ENCODE data around the gene RMND5A. TPM values are rescaled to one million over a fixed set of nuclear protein-coding genes. Genes with fewer than 3 reads are reported as not detected.

The RMND5A gene
- total RNA-seq, 4 donors from 2014 or later, result 40.6 to 94.7 (median 68.5) TPM

DNA sequence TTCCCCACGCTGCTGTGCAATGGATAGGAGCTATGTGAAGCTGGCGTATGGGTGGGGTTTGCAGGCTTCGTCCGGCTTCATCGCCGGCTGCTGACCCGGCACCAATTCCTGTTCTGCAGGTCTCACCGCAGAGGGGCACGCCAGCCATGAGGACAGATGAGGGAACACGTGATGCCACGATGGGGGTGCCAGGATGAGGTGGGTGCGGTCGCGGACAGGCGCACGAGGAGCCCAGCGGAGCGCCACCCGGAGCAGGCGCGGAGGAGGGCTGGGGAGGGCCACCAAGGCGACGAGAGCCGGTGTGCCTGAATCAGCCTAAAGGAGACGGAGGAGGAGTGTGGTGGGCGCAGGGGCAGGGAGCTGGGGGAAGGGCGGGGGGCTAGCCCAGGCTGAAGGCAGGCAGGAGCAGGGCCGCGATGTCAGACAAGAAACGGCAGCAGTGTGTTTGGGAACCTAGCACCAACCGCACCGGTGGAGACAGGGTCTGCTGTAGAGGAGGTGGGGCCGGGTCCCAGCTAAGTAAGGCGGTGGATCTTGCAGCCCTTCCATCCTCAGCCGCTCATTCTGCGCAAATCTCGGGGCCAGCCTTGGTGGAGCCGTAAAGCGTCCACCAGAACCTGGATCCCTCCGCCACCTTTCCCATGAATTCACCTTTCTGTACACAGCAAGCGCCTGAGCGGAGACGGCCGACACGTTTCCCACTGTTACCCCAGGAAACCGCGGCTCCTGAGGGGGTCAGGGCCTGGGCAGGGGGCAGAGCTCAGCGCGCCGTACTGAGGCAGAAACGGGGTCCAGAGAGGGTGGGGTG is 87.6 kb downstream of the RMND5A start:
- H3K4me1 ChIP-seq, result peaks cover 32% of the 10 kb centered on the region
- TF ChIP-seq, protein P1, sequence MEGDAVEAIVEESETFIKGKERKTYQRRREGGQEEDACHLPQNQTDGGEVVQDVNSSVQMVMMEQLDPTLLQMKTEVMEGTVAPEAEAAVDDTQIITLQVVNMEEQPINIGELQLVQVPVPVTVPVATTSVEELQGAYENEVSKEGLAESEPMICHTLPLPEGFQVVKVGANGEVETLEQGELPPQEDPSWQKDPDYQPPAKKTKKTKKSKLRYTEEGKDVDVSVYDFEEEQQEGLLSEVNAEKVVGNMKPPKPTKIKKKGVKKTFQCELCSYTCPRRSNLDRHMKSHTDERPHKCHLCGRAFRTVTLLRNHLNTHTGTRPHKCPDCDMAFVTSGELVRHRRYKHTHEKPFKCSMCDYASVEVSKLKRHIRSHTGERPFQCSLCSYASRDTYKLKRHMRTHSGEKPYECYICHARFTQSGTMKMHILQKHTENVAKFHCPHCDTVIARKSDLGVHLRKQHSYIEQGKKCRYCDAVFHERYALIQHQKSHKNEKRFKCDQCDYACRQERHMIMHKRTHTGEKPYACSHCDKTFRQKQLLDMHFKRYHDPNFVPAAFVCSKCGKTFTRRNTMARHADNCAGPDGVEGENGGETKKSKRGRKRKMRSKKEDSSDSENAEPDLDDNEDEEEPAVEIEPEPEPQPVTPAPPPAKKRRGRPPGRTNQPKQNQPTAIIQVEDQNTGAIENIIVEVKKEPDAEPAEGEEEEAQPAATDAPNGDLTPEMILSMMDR (IDR thresholded peaks at IDR 0.05), result no peak
- TF ChIP-seq EP300 (IDR thresholded peaks at IDR 0.05) (no peak), POLR2A (IDR thresholded peaks at IDR 0.05) (no peak), POLR2AphosphoS5 (IDR thresholded peaks at IDR 0.05) (no peak)
- peak overlapping the region; percentile 61 for H3K4me3 ChIP-seq
- no peak for DNase-seq (ENCODE audit: low spot score in 2 of 2)
- no peaks in the 10 kb centered on the region for H3K36me3 ChIP-seq
- H3K9me3 ChIP-seq, result no peaks in the 10 kb centered on the region
- 3% methylated on average over 19 of the region's 51 CpGs for WGBS
- H3K27me3 ChIP-seq, result peaks cover 23% of the 10 kb centered on the region
- H3K27ac ChIP-seq, result peak overlapping the region; percentile 51

DNA sequence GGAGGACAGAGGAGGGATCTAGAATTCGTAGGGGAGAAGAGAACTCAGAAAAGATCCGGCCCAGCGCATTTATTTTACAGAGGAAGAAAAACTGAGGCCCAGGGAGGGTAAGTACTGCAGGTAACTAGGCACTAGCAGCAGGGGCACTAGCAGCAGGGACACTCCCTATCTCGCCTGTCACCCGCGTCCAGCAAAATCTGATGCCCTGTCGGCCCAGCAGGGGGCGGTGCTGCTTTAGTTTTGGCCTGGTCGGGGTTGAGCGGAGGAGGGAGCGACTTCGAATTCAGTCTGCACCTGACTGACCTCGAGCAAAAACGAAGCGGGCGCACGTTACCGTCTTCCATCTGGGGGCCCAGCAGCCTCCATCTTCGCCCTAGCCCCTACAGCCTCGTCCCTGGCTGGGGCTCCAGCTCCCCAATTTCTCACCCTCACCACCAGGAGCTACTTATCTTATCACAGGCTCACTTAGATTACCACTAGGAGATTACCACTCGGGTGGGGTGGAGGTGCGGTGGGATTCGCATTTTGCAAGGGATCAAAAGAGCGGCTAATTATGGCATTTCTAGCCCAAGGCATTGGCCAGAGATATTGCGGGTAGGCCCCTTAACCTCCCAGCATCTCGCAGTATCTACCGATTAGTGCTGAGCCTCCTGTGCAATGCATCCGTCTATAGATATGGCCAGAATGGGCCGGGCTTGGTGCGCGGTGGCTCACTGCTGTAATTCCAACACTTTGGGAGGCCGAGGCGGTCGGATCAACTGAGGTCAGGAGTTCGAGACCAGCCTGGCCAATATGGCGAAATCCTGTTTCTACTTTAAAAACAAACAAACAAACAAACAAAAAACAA is 88.4 kb downstream of the RMND5A start:
- Histone ChIP-seq H3K4me3 (peak overlapping the region; percentile 61), H3K27me3 (peaks cover 23% of the 10 kb centered on the region), H3K4me1 (peaks cover 32% of the 10 kb centered on the region), H3K9me3 (no peaks in the 10 kb centered on the region), H3K36me3 (no peaks in the 10 kb centered on the region), H3K27ac (peak overlapping the region; percentile 51)
- WGBS, result 14% methylated on average over 34 of the region's 36 CpGs
- DNase-seq (ENCODE audit: low spot score in 2 of 2), result peak; percentile 92 to 93
- TF ChIP-seq EP300 (IDR thresholded peaks at IDR 0.05) (no peak), POLR2AphosphoS5 (IDR thresholded peaks at IDR 0.05) (no peak), POLR2A (IDR thresholded peaks at IDR 0.05) (no peak)
- TF ChIP-seq, protein P1 (IDR thresholded peaks at IDR 0.05), result peak; percentile 78 to 96

DNA sequence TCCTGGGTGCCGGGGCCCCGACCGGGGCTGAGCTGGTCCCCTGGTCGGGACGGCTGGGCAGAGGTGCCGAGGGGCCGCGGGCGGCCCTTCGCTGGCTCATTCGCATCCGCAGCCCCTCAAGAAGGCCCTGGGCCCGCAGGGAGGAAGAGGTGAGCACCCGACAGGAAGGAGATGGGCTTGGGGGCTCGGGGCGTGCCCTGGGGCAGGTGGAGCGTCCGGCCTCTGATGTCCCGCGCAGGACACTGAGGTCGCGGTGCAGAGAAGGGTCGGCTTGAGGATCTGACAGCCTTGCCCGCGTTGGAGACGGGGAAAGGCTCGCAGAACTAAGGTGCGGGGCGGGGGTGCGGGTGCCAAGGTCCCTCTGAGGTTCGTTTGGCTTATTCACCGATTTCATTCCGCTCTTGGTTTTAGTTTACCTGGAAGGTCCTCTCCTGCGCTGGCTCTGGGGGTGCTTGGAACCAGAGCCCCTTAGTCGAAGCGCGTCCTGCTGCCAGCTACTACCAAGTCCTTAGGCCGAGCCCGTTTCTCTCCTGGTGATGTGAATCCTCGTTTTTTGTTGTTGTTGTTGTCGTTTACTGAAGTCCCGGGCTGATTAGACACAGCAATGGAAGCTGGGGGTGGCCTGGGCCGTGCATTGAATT is 89.5 kb downstream of the RMND5A start:
- H3K9me3 ChIP-seq, result no peaks in the 10 kb centered on the region
- no peak for TF ChIP-seq POLR2AphosphoS5 (IDR thresholded peaks at IDR 0.05)
- no peak for TF ChIP-seq POLR2A (IDR thresholded peaks at IDR 0.05)
- no peak for TF ChIP-seq EP300 (IDR thresholded peaks at IDR 0.05)
- TF ChIP-seq, protein P1 (IDR thresholded peaks at IDR 0.05), result no peak
- peak overlapping the region; percentile 61 for H3K4me3 ChIP-seq
- DNase-seq (ENCODE audit: low spot score in 2 of 2), result no peak
- 37% methylated on average over 25 of the region's 43 CpGs for WGBS
- H3K27me3 ChIP-seq, result peaks cover 23% of the 10 kb centered on the region
- H3K4me1 ChIP-seq, result peaks cover 32% of the 10 kb centered on the region
- H3K27ac ChIP-seq, result no peak overlapping the region
- no peaks in the 10 kb centered on the region for H3K36me3 ChIP-seq

DNA sequence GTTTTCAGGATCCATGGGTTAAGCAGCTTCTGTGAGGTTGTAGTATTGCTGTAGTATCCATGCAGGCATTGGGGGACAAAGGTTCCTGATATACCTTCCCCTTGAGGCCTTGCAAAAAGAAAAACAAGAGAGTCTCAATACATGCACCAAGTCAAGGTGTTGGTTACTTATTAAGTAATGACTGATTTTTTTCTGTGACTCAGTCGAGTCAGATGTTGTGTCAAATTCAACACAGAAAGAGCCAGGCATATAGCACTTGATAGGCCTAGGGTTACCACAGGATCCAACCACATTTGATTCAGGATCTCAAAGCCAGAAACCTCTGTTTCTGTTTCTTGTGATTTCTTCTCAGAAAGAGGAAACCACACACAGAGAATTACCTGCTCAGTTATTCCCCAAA is 95.5 kb downstream of the RMND5A start:
- 88% methylated on average over 1 of the region's 1 CpG for WGBS
- DNase-seq (ENCODE audit: low spot score in 2 of 2), result no peak
- H3K4me3 ChIP-seq, result no peak overlapping the region
- no peak overlapping the region for H3K27ac ChIP-seq
- no peaks in the 10 kb centered on the region for H3K4me1 ChIP-seq
- H3K27me3 ChIP-seq, result peaks cover 7% of the 10 kb centered on the region
- H3K36me3 ChIP-seq, result no peaks in the 10 kb centered on the region
- no peaks in the 10 kb centered on the region for H3K9me3 ChIP-seq
- no peak for TF ChIP-seq EP300 (IDR thresholded peaks at IDR 0.05)
- no peak for TF ChIP-seq POLR2AphosphoS5 (IDR thresholded peaks at IDR 0.05)
- TF ChIP-seq POLR2A (IDR thresholded peaks at IDR 0.05), result no peak
- TF ChIP-seq, protein P1 (IDR thresholded peaks at IDR 0.05), result no peak
